ENCODE results near the gene ZSCAN1.

DNA sequence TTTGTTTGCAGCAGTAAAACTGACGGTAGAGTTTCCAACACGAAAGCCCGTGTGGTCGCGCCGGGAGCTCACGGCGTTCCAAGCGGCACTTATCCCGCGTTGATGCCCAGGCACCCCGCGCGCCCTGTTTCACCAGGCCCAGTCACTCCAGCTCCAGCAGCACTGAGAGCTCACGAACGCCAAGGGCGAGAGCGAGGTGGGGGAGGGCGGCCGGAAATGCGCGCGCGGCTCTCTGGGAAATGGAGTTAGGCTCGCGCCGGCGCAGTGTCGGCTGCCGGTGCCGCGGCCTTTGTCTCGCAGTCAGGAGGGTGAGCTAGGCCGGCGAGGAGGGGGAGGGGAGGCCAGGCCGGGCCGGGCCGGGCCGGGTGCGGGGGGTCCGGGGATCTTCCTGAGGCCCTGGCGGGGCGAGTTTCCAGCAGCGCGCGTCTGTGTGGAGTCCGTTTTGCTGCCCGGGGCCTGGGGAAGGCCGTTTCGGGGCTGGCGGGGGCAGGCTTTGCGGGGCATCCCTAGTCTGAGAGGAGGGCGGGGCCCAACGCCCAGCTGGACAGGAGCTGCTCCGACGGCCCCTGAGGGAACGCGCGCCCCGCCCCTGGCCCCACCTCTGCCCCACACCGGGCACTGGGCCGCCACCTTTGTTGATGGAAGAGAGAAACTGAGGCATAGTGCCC is 25.3 kb downstream of the ZSCAN1 start, which contains the start of gene ZNF135:
- TF ChIP-seq, protein P1, sequence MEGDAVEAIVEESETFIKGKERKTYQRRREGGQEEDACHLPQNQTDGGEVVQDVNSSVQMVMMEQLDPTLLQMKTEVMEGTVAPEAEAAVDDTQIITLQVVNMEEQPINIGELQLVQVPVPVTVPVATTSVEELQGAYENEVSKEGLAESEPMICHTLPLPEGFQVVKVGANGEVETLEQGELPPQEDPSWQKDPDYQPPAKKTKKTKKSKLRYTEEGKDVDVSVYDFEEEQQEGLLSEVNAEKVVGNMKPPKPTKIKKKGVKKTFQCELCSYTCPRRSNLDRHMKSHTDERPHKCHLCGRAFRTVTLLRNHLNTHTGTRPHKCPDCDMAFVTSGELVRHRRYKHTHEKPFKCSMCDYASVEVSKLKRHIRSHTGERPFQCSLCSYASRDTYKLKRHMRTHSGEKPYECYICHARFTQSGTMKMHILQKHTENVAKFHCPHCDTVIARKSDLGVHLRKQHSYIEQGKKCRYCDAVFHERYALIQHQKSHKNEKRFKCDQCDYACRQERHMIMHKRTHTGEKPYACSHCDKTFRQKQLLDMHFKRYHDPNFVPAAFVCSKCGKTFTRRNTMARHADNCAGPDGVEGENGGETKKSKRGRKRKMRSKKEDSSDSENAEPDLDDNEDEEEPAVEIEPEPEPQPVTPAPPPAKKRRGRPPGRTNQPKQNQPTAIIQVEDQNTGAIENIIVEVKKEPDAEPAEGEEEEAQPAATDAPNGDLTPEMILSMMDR (IDR thresholded peaks at IDR 0.05; ENCODE audit: low read length) = no peak
- TF ChIP-seq EZH2 (IDR thresholded peaks at IDR 0.05; ENCODE audit: borderline replicate concordance, low read length) = no peak
